Colonic mucosa (tissue), 4 donors: ENCODE measurements around the gene RAPSN. TPM values are rescaled to one million over a fixed set of nuclear protein-coding genes. Genes with fewer than 3 reads are reported as not detected.

Experiments
- DNase-seq: peaks from one replicate; pipeline ENCODE4 v3.0.0-alpha.2; 2020
- H3K27ac ChIP-seq: fragments of 200-600 bp; one replicate; pipeline ENCODE4 v1.8.0; 2021
- H3K27me3 ChIP-seq: fragments of 200-600 bp; one replicate; pipeline ENCODE4 v1.8.0; 2021
- H3K36me3 ChIP-seq: fragments of 200-600 bp; one replicate; pipeline ENCODE4 v1.8.0; 2021
- H3K4me1 ChIP-seq: fragments of 200-600 bp; one replicate; pipeline ENCODE4 v1.8.0; 2021; ENCODE audit warnings: mild to moderate bottlenecking
- H3K4me3 ChIP-seq: fragments of 200-600 bp; one replicate; pipeline ENCODE4 v1.8.0; 2021
- H3K9ac ChIP-seq, 2 donors: one replicate each; pipeline ENCODE4 v1.7.0; 2013; ENCODE audit warnings: control low read depth in 2 of 2, low read depth in 2 of 2, low read length in 2 of 2
- H3K9me3 ChIP-seq: fragments of 200-600 bp; one replicate; pipeline ENCODE4 v1.8.0; 2021
- CTCF ChIP-seq: fragments of 200-600 bp; IDR thresholded peaks from one replicate; pipeline ENCODE4 v1.8.0; 2022; ENCODE audit warnings: antibody characterized with exemption, mild to moderate bottlenecking
- intact Hi-C: fragments of 100-400 bp; cut with DNase I; formaldehyde crosslinking; loops from one replicate; pipeline ENCODE4 v1.14.1; 2022
- total RNA-seq, 2 donors: library from RNA; stranded (reverse); fragmentation: NEBNext Ultra II Directional in 1 of 2; extraction: Animal tissue kit (Norgen Biotek cat#: 25700) in 1 of 2; gene quantifications; one replicate each; pipeline ENCODE4 v1.2.1, GENCODE V29; 2021
- donor health status: healthy.
- donor health status: DM: no; HTN: no; CAD: no.
- donor health status: DM: no; HTN: no; CAD: no.

Gene RAPSN
- total RNA-seq = not detected

- intact Hi-C loops = no loop called here
Measured at GRCh38 chr11:47448566-47449427, at the start of gene RAPSN. Gene RAPSN (minus strand): TSS chr11:47449136. CDS start chr11:47448964, 172 bp downstream.

GRCh38 chr11:47498149-47498548, 49.2 kb upstream of the RAPSN start:
- H3K36me3 ChIP-seq = no peaks in the 10 kb centered on the region
- DNase-seq = no peak
- no peak overlapping the region for H3K9ac ChIP-seq
- H3K27me3 ChIP-seq = no peaks in the 10 kb centered on the region
- no peaks in the 10 kb centered on the region for H3K4me1 ChIP-seq
- H3K27ac ChIP-seq = no peak overlapping the region
- no peak overlapping the region for H3K4me3 ChIP-seq
- no peak for TF ChIP-seq CTCF
- no peaks in the 10 kb centered on the region for H3K9me3 ChIP-seq
- intact Hi-C loops = no loop called here

More at GRCh38 chr11:47448566-47449427, at the start of gene RAPSN:
- TF ChIP-seq CTCF = no peak
- Histone ChIP-seq H3K4me1 (no peaks in the 10 kb centered on the region), H3K4me3 (no peak within 1 kb of the TSS), H3K36me3 (no peaks in the 10 kb centered on the region), H3K9ac (no peak within 1 kb of the TSS), H3K9me3 (no peaks in the 10 kb centered on the region), H3K27ac (no peak within 1 kb of the TSS), H3K27me3 (no peaks in the 10 kb centered on the region)
- no peak for DNase-seq

GRCh38 chr11:47496808-47497207, 47.9 kb upstream of the RAPSN start:
- no peak for DNase-seq
- no peaks in the 10 kb centered on the region for H3K9me3 ChIP-seq
- H3K27ac ChIP-seq = no peak overlapping the region
- H3K4me3 ChIP-seq = no peak overlapping the region
- H3K4me1 ChIP-seq = no peaks in the 10 kb centered on the region
- H3K9ac ChIP-seq = no peak overlapping the region
- TF ChIP-seq CTCF = no peak
- intact Hi-C loops = no loop called here
- H3K36me3 ChIP-seq = no peaks in the 10 kb centered on the region
- no peaks in the 10 kb centered on the region for H3K27me3 ChIP-seq

- Histone ChIP-seq H3K9ac (no peak overlapping the region), H3K27me3 (no peaks in the 10 kb centered on the region), H3K4me3 (no peak overlapping the region), H3K36me3 (no peaks in the 10 kb centered on the region), H3K27ac (no peak overlapping the region), H3K9me3 (no peaks in the 10 kb centered on the region), H3K4me1 (no peaks in the 10 kb centered on the region)
- DNase-seq = no peak
- TF ChIP-seq CTCF = no peak
- intact Hi-C loops = no loop called here
Measured at GRCh38 chr11:47495856-47496217, 46.9 kb upstream of the RAPSN start.

- Histone ChIP-seq H3K9me3 (no peaks in the 10 kb centered on the region), H3K36me3 (no peaks in the 10 kb centered on the region), H3K4me3 (no peak overlapping the region), H3K27ac (no peak overlapping the region), H3K9ac (no peak overlapping the region), H3K4me1 (no peaks in the 10 kb centered on the region), H3K27me3 (no peaks in the 10 kb centered on the region)
- TF ChIP-seq CTCF = no peak
- no peak for DNase-seq
- intact Hi-C loops = no loop called here
Measured at GRCh38 chr11:47495011-47495855, 46.3 kb upstream of the RAPSN start.
